SK-N-DZ (cell line): ENCODE data around the gene KHDRBS1. TPM values are rescaled to one million over a fixed set of nuclear protein-coding genes. Genes with fewer than 3 reads are reported as not detected.
"Not testable (repeated sequence)": the region's sequence is repeated elsewhere in the genome, so short reads cannot be mapped to it uniquely, and the experiment has no call there.

ENCODE experiments used
- DNase-seq: peaks from one replicate; pipeline ENCODE4 v3.0.0-alpha.2; 2015; ENCODE audit warnings: low spot score
- polyA plus RNA-seq, 2 experiments: library from polyadenylated mRNA; depleted of rRNA; stranded (reverse); fragments of >200 nt; gene quantifications; 2 replicates each; pipeline ENCODE4 v1.2.3, GENCODE V29; 2014

Gene KHDRBS1, protein sequence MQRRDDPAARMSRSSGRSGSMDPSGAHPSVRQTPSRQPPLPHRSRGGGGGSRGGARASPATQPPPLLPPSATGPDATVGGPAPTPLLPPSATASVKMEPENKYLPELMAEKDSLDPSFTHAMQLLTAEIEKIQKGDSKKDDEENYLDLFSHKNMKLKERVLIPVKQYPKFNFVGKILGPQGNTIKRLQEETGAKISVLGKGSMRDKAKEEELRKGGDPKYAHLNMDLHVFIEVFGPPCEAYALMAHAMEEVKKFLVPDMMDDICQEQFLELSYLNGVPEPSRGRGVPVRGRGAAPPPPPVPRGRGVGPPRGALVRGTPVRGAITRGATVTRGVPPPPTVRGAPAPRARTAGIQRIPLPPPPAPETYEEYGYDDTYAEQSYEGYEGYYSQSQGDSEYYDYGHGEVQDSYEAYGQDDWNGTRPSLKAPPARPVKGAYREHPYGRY
- polyA plus RNA-seq (2014; cell fraction: cytosol; rRNA removed), result 115 and 123 TPM in 2 replicates
- polyA plus RNA-seq (2014; cell fraction: nucleus; rRNA removed), result 73.1 and 117 TPM in 2 replicates

DNA sequence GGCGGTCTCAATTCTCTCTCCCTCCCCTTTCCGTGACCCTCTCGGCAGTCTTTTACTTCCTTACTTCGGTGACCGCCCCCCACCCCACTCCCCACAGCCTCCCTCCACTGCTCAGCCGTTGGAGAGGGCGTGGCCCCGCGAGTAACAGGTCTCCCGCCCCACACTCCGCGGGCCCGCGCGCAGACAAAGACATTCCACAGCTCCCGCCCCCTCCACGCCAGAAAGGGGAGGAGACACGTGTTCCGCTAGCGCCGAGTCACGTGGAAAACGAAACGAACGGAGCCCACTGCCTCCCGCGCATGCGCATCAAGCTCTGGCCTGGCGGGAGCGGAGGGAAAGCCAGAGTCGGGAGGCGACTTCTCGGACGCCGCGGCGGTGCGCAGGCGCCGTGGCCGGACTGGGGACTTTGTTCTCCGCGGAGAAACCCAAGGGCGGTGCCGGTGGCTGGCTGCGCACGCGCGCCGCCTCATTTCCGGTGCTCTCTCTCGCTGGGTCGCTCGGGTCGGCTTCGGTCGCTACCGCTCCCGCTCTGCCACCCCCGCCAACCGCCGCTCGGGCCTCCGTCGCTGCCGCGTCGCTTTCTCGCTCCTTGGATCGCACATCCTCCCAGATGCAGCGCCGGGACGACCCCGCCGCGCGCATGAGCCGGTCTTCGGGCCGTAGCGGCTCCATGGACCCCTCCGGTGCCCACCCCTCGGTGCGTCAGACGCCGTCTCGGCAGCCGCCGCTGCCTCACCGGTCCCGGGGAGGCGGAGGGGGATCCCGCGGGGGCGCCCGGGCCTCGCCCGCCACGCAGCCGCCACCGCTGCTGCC lies at the start of gene KHDRBS1:
Gene KHDRBS1, plus strand, starts transcription at position 483 of the 813 bp plus-strand sequence. Its CDS starts 128 bp downstream, at position 611.
- DNase-seq, result peak; percentile 98

DNA sequence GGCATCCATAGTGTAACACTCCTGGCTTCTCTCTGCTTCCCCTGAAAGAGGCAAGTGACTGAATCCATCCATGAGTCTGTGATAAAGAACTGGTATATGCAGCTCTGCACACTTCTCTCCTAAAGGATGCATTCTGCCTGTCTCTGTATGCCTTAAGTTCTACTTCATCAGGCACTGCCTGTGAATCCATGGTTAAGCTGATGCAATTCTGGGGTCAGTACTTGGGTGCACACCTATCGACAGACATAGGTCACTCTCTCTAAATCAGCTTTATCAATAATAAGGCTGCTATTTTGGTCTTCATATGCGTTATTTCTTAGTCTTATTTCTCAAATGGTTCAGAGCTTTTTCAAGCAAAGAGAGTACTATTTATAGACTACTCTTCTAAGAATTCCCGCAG lies 42.8 kb upstream of the KHDRBS1 start:
- DNase-seq, result no peak

DNA sequence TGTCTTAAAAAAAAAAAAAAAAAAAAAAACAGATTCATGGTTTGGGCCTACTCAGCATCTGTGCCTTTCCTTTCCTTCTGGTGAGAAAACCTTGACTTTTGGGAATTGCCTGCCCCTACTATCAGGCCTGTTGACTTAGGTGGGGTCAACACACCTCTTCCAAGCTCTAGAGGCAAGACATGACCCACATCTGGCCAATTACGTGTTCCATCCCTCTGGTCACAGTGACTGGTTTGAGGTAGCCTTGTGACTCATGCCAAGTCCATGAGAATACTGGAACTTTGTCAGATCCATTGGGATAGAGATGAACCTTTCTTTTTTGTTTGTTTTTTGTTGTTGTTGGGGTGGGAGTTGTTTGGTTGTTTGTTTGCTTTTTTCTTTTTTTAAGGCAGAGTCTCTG lies 37.3 kb upstream of the KHDRBS1 start:
- DNase-seq, result no peak

DNA sequence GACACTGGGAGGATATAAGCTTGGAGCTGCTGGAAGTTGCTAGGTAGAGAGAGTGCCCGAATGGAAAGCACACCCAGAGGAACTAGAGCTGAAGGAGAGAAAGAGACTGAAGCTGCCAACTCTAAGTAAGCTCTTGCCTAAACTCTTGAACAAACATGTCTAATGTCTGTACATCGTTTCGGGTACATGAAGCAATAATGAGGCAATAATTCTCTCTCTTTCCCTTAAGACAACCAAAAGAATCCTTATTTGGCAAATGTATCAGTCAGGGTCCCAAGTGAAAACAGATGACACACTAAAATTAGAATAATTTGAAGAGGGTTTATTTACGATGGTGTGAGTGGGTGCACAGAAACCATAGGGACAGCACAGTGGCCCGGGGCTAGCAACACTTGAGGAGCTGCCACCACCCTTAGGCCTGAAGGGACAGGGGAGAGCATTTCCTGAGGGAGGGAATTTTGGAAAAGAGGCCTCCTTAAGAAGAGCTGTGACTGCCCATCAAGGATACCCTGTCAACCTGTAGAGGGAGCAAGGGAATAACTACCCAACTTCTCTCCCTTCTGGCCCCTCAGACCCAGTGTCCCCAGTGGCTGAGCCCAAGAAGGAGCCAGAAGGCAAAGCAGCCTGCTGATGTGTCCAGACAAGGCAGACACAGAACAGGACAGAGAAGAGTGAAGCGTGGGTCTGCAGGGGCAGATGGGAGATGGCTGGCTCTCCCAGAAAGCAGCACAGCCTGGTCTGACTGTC lies 36.1 kb upstream of the KHDRBS1 start:
- peak; percentile 64 for DNase-seq

DNA sequence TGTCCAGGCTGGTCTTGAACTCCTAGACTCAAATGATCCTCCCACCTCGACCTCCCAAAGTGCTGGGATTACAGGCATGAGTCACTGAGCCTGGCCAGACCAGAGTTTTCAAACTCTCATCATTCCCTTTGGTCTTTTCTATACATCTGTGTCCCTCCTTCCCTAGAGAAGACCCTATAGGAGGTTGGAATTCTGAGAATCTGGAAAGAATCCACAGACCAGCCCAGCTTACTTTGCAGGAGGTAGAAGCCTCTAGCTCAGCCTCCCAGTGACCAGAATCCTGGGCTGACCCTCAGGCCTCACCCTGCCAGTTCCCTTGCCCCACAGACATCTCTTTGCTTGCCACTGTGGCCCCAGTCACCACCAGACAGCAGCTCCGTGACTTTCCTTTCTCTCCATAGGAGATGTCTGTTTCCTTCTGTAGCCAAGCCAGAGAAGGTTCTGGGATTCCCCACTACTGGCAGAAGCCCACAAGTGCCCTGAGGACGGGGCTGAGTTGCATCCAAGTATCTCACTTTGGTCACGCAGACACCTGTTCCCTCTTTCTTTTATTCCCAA lies 34.7 kb upstream of the KHDRBS1 start:
- no peak for DNase-seq

DNA sequence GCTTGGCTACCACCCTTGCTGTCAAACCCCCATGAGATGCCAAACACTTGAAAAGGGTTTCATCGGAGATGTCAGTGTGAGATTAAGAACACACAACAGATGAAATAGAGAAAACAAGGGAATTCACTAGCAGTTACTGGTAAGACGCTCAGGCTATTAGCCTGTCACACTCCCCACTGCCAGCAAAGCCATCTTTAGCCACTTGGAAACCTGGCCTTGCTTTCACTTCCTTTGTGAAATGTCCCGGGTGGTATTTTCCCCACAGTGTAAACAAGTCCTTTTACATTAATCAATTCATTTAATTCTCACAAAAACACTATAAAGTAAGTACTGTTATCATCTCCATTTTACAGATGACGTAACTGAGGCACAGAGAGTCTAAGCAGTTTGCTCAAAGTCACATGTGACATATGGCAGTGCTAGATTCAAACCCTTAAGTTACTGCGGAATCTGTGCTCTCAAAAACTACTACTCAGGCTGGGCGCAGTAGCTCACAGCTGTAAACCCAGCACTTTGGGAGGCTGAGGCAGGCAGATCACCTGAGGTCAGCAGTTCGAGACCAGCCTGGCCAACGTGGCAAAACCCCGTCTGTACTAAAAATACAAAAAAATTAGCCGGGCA lies 32.7 kb upstream of the KHDRBS1 start:
- DNase-seq, result no peak

DNA sequence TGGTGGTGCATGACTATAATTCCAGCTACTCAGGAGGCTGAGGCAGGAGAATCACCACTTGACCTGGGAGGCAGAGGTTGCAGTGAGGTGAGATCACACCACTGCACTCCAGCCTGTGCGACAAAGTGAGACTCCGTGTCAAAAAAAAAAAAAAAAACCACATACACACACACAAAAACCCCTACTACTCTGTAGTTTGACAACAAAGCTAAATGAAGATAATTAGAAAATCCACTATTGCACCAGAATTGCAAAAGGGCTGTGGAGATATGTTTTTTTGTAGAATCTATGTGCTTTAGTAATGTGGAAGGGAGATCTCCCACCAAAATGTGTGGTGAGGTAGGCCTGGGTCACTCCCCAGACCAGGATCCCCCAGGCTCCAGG lies 32.2 kb upstream of the KHDRBS1 start:
- DNase-seq, result no peak

DNA sequence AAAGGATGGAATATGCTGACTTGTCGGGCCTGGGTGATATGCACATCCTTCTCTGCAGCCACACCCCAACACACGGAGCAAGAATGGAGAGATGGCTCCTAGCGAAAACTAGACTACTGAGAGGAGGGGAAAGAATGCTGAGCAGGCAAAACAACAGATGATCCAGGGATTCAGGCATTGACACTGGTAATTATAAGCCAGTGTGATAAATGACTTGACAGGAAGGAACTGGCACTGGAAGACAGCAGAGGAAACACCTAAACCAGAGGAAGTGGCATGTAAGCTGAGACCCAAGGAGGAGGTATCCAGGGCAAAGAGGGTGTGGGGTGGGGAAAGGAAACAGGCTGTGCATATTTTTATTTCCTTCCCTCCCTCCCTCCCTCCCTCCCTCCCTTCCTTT lies 31.7 kb upstream of the KHDRBS1 start:
- no peak for DNase-seq

DNA sequence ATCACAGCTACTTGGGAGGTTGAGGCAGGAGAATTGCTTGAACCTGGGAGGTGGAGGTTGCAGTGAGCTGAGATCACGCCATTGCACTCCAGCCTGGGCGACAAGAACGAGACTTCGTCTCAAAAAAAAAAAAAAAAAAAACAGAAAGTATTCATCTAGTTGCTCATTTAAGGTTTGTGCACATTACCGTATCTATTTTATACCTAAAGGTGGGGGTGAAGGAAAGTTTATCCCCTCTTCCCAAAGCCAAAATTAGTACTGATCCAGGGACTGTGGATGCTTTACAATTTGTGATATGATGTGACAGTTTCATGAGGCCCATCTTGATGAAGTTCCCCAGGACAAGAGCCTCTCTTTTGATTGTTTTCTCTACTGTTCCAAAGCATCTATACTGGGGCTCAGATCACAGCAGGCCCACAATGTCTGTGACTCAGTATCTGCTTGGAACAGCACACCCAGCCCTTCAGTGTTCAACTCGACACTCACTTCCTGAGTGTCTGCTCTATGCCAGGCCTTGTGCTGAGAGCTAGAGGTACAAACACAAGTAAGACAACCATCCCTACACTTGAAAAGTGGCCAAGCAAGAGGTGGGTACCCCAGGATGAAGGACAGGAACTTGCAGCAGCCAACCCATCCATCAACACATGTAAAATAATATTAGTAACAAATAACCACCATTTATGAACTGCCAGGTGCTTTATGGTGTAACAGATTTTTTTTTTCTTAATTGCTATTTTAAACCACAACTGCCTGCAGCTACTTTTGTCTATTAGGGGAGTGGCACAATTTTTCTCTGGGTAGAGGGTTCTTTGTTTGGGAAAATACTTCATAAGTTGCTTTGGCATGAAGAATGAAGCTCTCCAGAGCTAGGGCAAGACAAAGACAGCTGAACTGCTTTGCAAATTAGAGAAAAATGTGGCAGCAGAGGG lies 29.0 kb upstream of the KHDRBS1 start:
- DNase-seq, result no peak

DNA sequence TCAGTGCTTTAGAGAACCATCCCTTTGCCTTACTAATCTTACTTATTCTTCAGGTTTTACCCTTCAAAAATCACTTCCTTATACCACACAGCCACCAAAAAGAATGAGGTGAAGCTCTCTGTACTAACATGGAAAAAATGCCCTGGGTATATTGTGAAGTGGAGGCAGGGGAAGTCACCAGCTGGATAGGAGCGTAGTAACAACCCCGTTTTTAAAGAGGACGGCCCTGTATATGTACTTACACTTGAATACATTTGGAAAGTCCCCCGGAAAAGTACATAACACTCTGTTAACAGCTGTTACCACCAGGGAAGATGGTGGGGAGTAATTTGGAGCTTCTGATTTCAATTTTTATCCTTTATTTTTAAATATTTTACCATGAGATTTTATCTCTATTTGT lies 28.2 kb upstream of the KHDRBS1 start:
- no peak for DNase-seq

DNA sequence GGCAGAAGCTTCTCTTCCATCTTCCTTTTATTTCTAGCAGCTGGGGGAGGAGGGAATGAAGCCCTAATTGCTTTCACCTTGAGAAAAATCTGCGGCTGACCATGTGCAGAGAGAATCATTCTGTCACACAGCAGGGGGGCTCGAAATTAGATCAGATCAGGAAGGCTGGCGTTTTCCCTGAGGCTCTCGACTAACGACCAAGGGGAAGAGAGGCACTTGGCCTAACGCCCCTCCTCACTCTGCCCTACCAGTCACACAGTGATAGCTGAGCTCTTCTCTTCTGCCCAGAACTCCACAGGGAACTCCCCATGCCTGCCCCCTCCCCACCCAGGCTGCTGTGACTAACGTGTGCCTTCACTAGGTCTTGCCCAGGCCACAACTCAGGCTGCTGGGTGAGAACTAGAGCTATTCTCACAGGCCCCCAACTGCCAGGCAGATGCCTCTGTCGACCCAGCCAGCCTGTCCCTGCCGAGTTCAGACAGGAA lies 26.5 kb upstream of the KHDRBS1 start:
- no peak for DNase-seq

DNA sequence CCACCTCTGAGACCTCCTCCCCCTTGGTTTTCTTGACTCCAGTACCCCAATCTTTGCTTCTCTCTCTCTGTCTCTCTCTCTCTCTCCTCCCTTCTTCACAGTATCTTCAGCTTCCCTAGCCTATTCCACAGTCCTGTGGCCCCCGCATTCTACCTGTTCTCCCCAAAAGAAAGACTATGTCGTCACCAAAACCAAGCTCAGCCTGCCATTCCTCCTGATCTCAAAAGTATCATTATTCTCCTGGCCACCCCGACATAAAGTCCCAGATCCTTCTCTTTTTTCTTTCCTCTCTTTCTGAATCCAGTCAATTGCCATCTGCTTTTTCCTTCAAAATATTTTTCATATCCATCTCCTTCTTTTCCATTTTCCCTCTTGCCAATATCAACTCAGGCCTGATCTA lies 23.7 kb upstream of the KHDRBS1 start:
- DNase-seq, result no peak

DNA sequence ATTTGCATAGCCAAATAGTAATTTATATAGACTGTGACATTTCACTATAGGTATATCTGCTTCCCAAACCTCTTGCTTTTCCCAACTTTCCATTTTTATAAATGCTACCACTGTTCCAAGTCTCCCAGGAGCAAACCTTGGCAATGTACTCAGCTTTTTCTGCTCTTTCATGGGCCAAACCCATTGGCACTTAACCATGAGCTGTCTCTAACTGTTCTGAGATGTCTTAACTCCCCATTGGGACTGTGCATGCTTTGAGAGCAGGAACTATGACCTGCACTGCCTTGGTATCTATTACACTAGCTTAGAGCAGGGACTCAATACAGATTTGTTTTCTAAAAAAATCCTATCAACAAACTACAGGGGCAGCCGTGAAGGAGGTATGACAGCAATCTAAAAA lies 22.5 kb upstream of the KHDRBS1 start:
- no peak for DNase-seq

DNA sequence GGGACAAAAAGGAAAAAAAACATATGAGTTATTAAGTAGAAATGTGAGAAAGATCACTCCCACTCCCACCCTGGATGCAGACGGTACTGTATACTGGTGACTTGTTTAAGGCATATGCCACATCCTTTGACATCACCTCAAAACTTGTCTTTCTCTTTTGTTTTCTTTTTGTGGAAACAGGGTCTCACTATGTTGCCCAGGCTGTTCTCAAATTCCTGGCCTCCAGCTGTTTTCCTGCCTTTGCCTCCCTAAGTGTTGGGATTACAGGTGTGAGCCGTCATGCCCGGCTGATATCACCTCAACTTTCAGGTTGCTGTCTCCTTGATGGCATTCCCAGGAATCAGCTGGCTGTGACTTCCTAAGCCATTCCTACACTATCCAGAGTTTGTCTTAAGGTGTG lies 18.4 kb upstream of the KHDRBS1 start:
- no peak for DNase-seq

DNA sequence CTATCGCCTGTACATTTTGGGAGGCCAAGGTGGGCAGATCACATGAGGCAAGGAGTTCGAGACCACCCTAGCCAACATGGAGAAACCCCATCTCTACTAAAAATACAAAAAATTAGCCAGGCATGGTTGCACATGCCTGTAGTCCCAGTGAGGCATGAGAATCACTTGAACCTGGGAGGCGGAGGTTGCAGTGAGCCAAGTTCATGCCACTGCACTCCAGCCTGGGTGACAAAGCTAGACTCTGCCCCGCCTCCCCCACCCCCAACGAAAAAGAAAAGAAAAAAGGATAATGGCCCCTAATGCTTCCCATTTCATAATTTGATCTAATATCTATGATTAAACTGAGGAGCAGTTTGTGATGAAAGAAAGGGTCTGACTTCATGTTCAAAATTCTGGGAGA lies 17.5 kb upstream of the KHDRBS1 start:
- DNase-seq, result not testable (repeated sequence)

DNA sequence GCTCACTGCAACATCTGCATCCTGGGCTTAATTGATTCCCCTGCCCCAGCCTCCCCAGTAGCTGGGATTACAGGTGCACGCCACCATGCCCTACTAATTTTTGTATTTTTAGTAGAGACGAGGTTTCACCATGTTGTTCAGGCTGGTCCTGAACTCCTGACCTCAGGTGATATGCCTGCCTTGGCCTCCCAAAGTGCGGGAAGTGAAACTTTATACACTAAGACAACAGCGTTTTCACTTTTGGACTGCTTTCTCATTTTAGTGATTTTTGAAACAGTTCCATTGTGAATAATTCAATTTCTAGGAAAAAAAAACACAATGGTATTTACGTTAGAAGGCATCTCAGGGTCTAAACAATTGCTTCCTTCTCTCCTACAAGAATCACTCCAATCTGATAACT lies 11.8 kb upstream of the KHDRBS1 start:
- no peak for DNase-seq

DNA sequence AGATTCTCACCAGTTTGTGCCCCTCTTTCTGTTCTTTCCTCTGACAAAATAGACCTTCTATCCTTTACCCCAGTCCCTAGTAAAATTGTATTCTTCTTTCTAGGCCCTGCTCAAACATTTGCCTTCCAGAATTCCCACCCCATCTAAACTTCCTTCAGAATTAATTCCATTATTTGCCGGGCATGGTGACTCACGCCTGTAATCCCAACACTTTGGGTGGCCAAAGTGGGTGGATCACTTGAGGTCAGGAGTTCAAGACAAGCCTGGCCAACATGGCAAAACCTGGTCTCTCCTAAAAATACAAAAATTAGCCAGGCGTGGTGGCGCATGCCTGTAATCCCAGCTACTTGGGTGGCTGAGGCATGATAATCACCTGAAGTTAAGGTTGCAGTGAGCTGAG lies 11.4 kb upstream of the KHDRBS1 start:
- not testable (repeated sequence) for DNase-seq

DNA sequence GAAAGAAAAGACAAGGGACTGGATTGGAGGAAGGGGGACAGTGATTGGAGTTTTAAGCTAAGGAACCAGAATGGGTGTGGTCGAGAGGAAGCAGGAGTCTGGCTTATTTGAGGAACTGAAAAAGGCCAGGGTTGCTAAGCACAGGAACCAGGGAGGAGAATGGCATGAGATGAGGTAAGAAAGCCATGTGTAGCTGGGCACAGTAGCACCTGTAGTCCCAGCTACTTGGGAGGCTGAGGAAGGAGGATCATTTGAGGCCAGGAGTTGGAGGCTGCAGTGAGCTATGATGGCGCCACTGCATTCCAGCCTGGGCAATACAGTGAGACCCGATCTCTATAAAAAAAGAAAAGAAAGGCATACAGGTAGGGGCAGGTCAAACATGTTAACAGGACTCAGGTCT lies 8.1 kb upstream of the KHDRBS1 start:
- no peak for DNase-seq

DNA sequence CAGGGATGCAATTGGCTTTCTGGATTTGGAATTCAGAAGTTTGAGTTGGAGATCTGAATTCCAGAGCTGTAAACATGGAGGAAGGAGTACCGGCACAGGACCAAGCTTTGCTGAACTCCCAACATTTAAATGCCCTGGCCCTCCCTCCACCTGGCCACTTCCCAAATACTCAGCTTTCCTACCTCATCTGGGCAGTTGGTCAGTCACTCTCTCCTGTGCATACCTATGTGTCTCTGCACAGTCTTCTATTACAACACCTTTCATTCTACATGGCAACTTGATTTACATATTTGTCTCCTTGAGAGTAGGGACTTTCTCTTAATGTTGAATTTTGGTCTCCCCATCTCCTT lies 6.1 kb upstream of the KHDRBS1 start:
- DNase-seq, result no peak

DNA sequence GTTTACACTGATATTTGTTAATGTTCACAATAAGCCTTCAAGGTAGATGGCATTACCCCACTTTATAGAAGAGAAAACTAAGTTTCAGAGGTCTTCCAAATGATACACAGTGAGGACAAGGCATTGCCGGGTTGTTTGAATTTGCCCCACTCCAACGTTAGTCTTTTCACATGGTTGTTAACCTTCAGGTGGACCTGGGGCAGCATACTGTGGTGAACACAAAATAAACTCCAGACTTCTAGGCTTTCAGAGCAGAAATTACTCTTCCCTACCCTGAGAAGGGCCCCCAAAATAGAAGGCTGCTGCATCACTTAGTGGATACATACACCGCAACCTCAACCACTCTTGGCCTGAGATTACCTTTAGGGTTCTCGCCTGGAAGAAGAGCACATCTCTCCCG lies 3.4 kb upstream of the KHDRBS1 start:
- DNase-seq, result no peak
